PFSK-1 (cell line): ENCODE results near the gene UTP18.

Experiments used
- FOXP2 ChIP-seq: optimal IDR thresholded peaks from 2 replicates; pipeline ENCODE3; 2011; ENCODE audit warnings: borderline replicate concordance, control low read depth, inconsistent platforms; ENCODE audit not compliant: insufficient read depth; ENCODE audit errors: extremely low read length, extremely low read depth
- POLR2AphosphoS5 ChIP-seq: IDR thresholded peaks from 2 replicates; pipeline ENCODE4 v1.6.1; 2012; ENCODE audit warnings: low read depth, mild to moderate bottlenecking, control low read depth, low read length, moderate library complexity
- SIN3A ChIP-seq: IDR thresholded peaks from 2 replicates; pipeline ENCODE4 v1.6.1; 2012; ENCODE audit warnings: mild to moderate bottlenecking, low read length, moderate library complexity, borderline replicate concordance; ENCODE audit not compliant: insufficient read depth
- TAF1 ChIP-seq: IDR thresholded peaks from 2 replicates; pipeline ENCODE4 v1.6.1; 2012; ENCODE audit warnings: low read length, control low read depth, borderline replicate concordance; ENCODE audit not compliant: insufficient read depth
- TF ChIP-seq, protein P1 (sequence below), 2 experiments: IDR thresholded peaks; 2 replicates each; pipeline versions ENCODE4 v1.6.1 to v1.8.0; 2011 to 2012; ENCODE audit warnings: low read depth in 2 of 2, low read length in 2 of 2, control low read depth in 1 of 2, inconsistent platforms in 1 of 2, mild to moderate bottlenecking in 1 of 2, moderate library complexity in 1 of 2; ENCODE audit not compliant: insufficient read depth in 1 of 2

The UTP18 gene

GRCh38 chr17:51346218-51346982 lies 86.1 kb downstream of the UTP18 start:
- TF ChIP-seq FOXP2 (no peak), SIN3A (no peak), POLR2AphosphoS5 (no peak), TAF1 (no peak)
- TF ChIP-seq, protein P1, sequence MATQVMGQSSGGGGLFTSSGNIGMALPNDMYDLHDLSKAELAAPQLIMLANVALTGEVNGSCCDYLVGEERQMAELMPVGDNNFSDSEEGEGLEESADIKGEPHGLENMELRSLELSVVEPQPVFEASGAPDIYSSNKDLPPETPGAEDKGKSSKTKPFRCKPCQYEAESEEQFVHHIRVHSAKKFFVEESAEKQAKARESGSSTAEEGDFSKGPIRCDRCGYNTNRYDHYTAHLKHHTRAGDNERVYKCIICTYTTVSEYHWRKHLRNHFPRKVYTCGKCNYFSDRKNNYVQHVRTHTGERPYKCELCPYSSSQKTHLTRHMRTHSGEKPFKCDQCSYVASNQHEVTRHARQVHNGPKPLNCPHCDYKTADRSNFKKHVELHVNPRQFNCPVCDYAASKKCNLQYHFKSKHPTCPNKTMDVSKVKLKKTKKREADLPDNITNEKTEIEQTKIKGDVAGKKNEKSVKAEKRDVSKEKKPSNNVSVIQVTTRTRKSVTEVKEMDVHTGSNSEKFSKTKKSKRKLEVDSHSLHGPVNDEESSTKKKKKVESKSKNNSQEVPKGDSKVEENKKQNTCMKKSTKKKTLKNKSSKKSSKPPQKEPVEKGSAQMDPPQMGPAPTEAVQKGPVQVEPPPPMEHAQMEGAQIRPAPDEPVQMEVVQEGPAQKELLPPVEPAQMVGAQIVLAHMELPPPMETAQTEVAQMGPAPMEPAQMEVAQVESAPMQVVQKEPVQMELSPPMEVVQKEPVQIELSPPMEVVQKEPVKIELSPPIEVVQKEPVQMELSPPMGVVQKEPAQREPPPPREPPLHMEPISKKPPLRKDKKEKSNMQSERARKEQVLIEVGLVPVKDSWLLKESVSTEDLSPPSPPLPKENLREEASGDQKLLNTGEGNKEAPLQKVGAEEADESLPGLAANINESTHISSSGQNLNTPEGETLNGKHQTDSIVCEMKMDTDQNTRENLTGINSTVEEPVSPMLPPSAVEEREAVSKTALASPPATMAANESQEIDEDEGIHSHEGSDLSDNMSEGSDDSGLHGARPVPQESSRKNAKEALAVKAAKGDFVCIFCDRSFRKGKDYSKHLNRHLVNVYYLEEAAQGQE (IDR thresholded peaks at IDR 0.05; ENCODE audit: insufficient read depth in 1 of 2, low read depth in 2 of 2, low read length in 2 of 2): no peak
